GM23338 (cell line): ENCODE data around the gene HSD11B2. TPM values are rescaled to one million over a fixed set of nuclear protein-coding genes. Genes with fewer than 3 reads are reported as not detected.

Source experiments
- ATAC-seq: fragments of 200-7000 bp; cut with Tn5 transposase; 3 replicates; pipeline ENCODE4 v1.9.1; 2020
- DNase-seq: peaks from one replicate; pipeline ENCODE4 v3.0.0-alpha.2; 2015; ENCODE audit warnings: low spot score
- H2AFZ ChIP-seq: fragments of 200-600 bp; sonication (generic); 2 replicates; pipeline ENCODE4 v1.8.0; 2016; ENCODE audit warnings: antibody characterized with exemption, mild to moderate bottlenecking, moderate library complexity
- H3F3A ChIP-seq: fragments of 200-600 bp; sonication (generic); replicated peaks from 2 replicates; pipeline ENCODE4 v1.8.0; 2017; ENCODE audit warnings: antibody characterized with exemption, mixed run types, low read depth
- H3K27ac ChIP-seq: fragments of 200-600 bp; sonication (generic); 2 replicates; pipeline ENCODE4 v1.6.1; 2016; ENCODE audit warnings: low read depth
- H3K27me3 ChIP-seq: fragments of 200-600 bp; sonication (generic); 2 replicates; pipeline ENCODE4 v1.8.0; 2016; ENCODE audit warnings: mild to moderate bottlenecking, mixed run types, moderate library complexity; ENCODE audit not compliant: insufficient read depth
- H3K36me3 ChIP-seq: fragments of 200-600 bp; sonication (generic); 2 replicates; pipeline ENCODE4 v1.8.0; 2016; ENCODE audit warnings: mild to moderate bottlenecking; ENCODE audit not compliant: insufficient read depth
- H3K4me1 ChIP-seq: fragments of 200-600 bp; sonication (generic); 2 replicates; pipeline ENCODE4 v1.8.0; 2016; ENCODE audit warnings: mild to moderate bottlenecking, moderate library complexity; ENCODE audit not compliant: insufficient read depth
- H3K4me2 ChIP-seq: fragments of 200-600 bp; sonication (generic); 2 replicates; pipeline ENCODE4 v1.7.1; 2017; ENCODE audit warnings: mixed run types
- H3K4me3 ChIP-seq: fragments of 200-600 bp; sonication (generic); 2 replicates; pipeline ENCODE4 v1.6.1; 2016; ENCODE audit warnings: mixed run types
- H3K79me2 ChIP-seq: fragments of 200-600 bp; sonication (generic); replicated peaks from 2 replicates; pipeline ENCODE4 v1.8.0; 2017; ENCODE audit warnings: mild to moderate bottlenecking; ENCODE audit not compliant: insufficient read depth
- H3K9me2 ChIP-seq: fragments of 200-600 bp; sonication (generic); 2 replicates; pipeline ENCODE4 v1.8.0; 2017; ENCODE audit not compliant: insufficient read depth
- H4K20me1 ChIP-seq: fragments of 200-600 bp; sonication (generic); replicated peaks from 2 replicates; pipeline ENCODE4 v1.8.0; 2017; ENCODE audit warnings: mild to moderate bottlenecking; ENCODE audit not compliant: insufficient read depth
- H3K27ac Mint-ChIP-seq: 2 replicates; pipeline ENCODE4 v1.8.0; 2020; ENCODE audit warnings: inconsistent platforms, mild to moderate bottlenecking, moderate library complexity, mixed read lengths
- H3K27me3 Mint-ChIP-seq: 3 replicates; pipeline ENCODE4 v1.8.0; 2022; ENCODE audit warnings: low read depth, mild to moderate bottlenecking, moderate library complexity, mixed read lengths, inconsistent platforms; ENCODE audit not compliant: insufficient read depth, poor library complexity
- H3K36me3 Mint-ChIP-seq: 3 replicates; pipeline ENCODE4 v1.8.0; 2021; ENCODE audit warnings: low read depth, mild to moderate bottlenecking, inconsistent platforms, moderate library complexity, mixed read lengths
- H3K4me1 Mint-ChIP-seq: 3 replicates; pipeline ENCODE4 v1.8.0; 2020; ENCODE audit warnings: mild to moderate bottlenecking, inconsistent platforms, mixed read lengths
- H3K4me3 Mint-ChIP-seq: 3 replicates; pipeline ENCODE4 v1.8.0; 2021; ENCODE audit warnings: moderate library complexity, mild to moderate bottlenecking, inconsistent platforms, mixed read lengths
- H3K9me3 Mint-ChIP-seq: 3 replicates; pipeline ENCODE4 v1.8.0; 2020; ENCODE audit warnings: moderate library complexity, mild to moderate bottlenecking, inconsistent platforms, mixed read lengths
- CREB1 ChIP-seq: fragments of 250-450 bp; sonication (Bioruptor Pico); IDR thresholded peaks from 2 replicates; pipeline ENCODE4 v1.5.0; 2020; ENCODE audit warnings: low read depth, mild to moderate bottlenecking, moderate library complexity
- ETS1 ChIP-seq: IDR thresholded peaks from 2 replicates; pipeline ENCODE4 v1.6.1; 2016; ENCODE audit warnings: antibody characterized with exemption
- EZH2 ChIP-seq: fragments of 200-600 bp; sonication (generic); IDR thresholded peaks from one replicate; pipeline ENCODE4 v1.8.0; 2017; ENCODE audit warnings: antibody characterized with exemption, mild to moderate bottlenecking, low read depth; ENCODE audit not compliant: unreplicated experiment
- JUNB ChIP-seq: IDR thresholded peaks from one replicate; pipeline ENCODE4 v1.6.1; 2016; ENCODE audit warnings: antibody characterized with exemption; ENCODE audit not compliant: unreplicated experiment
- NANOG ChIP-seq: IDR thresholded peaks from 2 replicates; pipeline ENCODE4 v1.6.1; 2016; ENCODE audit warnings: antibody characterized with exemption, borderline replicate concordance
- POLR2AphosphoS5 ChIP-seq: IDR thresholded peaks from 2 replicates; pipeline ENCODE4 v1.6.1; 2016; ENCODE audit warnings: antibody characterized with exemption, low read depth
- REST ChIP-seq: IDR thresholded peaks from one replicate; pipeline ENCODE4 v1.6.1; 2018; ENCODE audit warnings: antibody characterized with exemption; ENCODE audit not compliant: unreplicated experiment
- ZNF114 ChIP-seq: fragments of 250-450 bp; sonication (Bioruptor Pico); IDR thresholded peaks from 2 replicates; pipeline ENCODE4 v1.5.0; 2020; ENCODE audit warnings: mild to moderate bottlenecking, moderate library complexity
- ZNF331 ChIP-seq: fragments of 250-450 bp; sonication (Bioruptor Pico); IDR thresholded peaks from 2 replicates; pipeline ENCODE4 v1.5.0; 2020; ENCODE audit warnings: low read depth, mild to moderate bottlenecking, moderate library complexity
- ZNF462 ChIP-seq: fragments of 250-450 bp; sonication (Bioruptor Pico); IDR thresholded peaks from 2 replicates; pipeline ENCODE4 v1.5.0; 2020; ENCODE audit warnings: mild to moderate bottlenecking, moderate library complexity
- polyA plus RNA-seq: library from polyadenylated mRNA; unstranded; fragments of >200 nt; fragmentation: Nextera tagmentation; extraction: Ambion mirVana; gene quantifications from 2 replicates; pipeline ENCODE4 v1.2.1, GENCODE V29; 2016
- total RNA-seq: library from RNA; depleted of rRNA; stranded (reverse); fragments of >200 nt; shearing (Covaris generic); gene quantifications from 2 replicates; pipeline ENCODE4 v1.2.3, GENCODE V29; 2014

HSD11B2 gene
- total and polyA plus RNA-seq, 2 experiments from 2014 or later: 14.8 to 23.0 TPM

DNA sequence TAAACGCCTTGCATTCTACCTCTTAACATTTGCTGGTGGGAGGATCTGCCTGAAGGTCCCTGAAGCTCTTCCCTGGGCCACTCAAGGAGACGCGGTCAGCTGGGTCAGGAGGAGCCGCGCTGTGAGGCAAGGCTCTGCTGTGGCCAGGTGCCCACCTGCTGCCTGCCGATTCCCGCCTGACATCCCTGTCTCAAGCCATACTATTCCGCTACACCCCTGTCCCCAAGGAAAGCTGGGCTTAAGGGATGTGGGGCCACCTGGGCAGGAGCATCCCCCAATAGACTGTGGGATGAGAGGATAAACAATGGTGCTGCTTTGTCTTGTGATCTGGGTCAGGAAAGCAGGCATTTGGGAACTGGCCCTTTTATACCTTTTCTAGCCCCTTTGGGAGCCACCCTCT is 42.7 kb upstream of the HSD11B2 start:
- Histone ChIP-seq H2AFZ (no peak overlapping the region), H3F3A (0 out of 2 replicates have a peak, but pooled peaks cover 3% of the 10 kb centered on the region), H3K4me3 (no peak overlapping the region), H3K9me2 (no peaks in the 10 kb centered on the region), H3K4me2 (no peak overlapping the region), H3K79me2 (no peaks in the 10 kb centered on the region), H3K36me3 (no peaks in the 10 kb centered on the region), H4K20me1 (no peaks in the 10 kb centered on the region), H3K4me1 (peaks cover 21% of the 10 kb centered on the region; the same call in 1 of the 2 replicates), H3K27ac (no peak overlapping the region), H3K27me3 (peaks cover 15% of the 10 kb centered on the region)
- Mint-ChIP-seq H3K4me3 (no peak overlapping the region), H3K9me3 (no peaks in the 10 kb centered on the region), H3K27me3 (peaks cover 29% of the 10 kb centered on the region), H3K4me1 (peaks cover 23% of the 10 kb centered on the region), H3K36me3 (no peaks in the 10 kb centered on the region; the same call in 2 of the 3 replicates), H3K27ac (no peak overlapping the region)
- no peak for ATAC-seq
- no peak for TF ChIP-seq ZNF331 (CRISPR knock-in tag)
- no peak for TF ChIP-seq EZH2
- TF ChIP-seq ZNF462: no peak
- TF ChIP-seq NANOG: no peak
- TF ChIP-seq CREB1 (CRISPR knock-in tag): no peak
- TF ChIP-seq REST: no peak
- no peak for TF ChIP-seq JUNB
- no peak for TF ChIP-seq POLR2AphosphoS5
- no peak for TF ChIP-seq ZNF114 (CRISPR knock-in tag)
- TF ChIP-seq ETS1: no peak
- DNase-seq: no peak
